Head of caudate nucleus (tissue), 42 donors: ENCODE measurements around the gene IQGAP3.
A peak's percentile ranks its signal among the peaks of the same experiment; 100 is the strongest.
"Not testable (repeated sequence)": the region's sequence is repeated elsewhere in the genome, so short reads cannot be mapped to it uniquely, and the experiment has no call there.

Source experiments
- DNase-seq, 42 donors: peaks; one replicate each; pipeline versions ENCODE4 v3.0.0 to v3.0.0-alpha.2; 2020 to 2021; ENCODE audit warnings: mixed read lengths in 7 of 42
- intact Hi-C: fragments of 100-400 bp; cut with DNase I; formaldehyde crosslinking; loops from one replicate; pipeline ENCODE4 v1.15.0; 2022

Gene IQGAP3

GRCh38 chr1:156582388-156583017 lies 10.1 kb upstream of the IQGAP3 start:
- intact Hi-C loops: no loop called here
- DNase-seq: no peak

GRCh38 chr1:156581661-156582387 lies 9.5 kb upstream of the IQGAP3 start:
- DNase-seq: peak in 9 of 42 donors; percentile 12 to 68 (median 28)
- intact Hi-C loops: no loop called here

GRCh38 chr1:156579472-156579871 lies 7.1 kb upstream of the IQGAP3 start, which contains the start of gene TTC24:
Gene TTC24, plus strand, starts transcription at chr1:156579723. Its CDS starts 1,642 bp downstream, at chr1:156581365.
- intact Hi-C loops: no loop called here
- no peak for DNase-seq

GRCh38 chr1:156578055-156578454 lies 5.7 kb upstream of the IQGAP3 start:
- DNase-seq: no peak
- intact Hi-C loops: no loop called here

GRCh38 chr1:156577550-156577949 lies 5.2 kb upstream of the IQGAP3 start:
- intact Hi-C loops: no loop called here
- no peak for DNase-seq

- intact Hi-C loops: no loop called here
These were observed 1.8 kb upstream of the IQGAP3 start for GRCh38 chr1:156574039-156574633.

GRCh38 chr1:156572663-156573018 lies 276 bp upstream of the IQGAP3 start:
- intact Hi-C loops: no loop called here

More at GRCh38 chr1:156574039-156574633, 1.8 kb upstream of the IQGAP3 start:
- DNase-seq: no peak

GRCh38 chr1:156571261-156571852 lies 1.0 kb downstream of the IQGAP3 start:
- intact Hi-C loops: no loop called here
- DNase-seq: no peak

More at GRCh38 chr1:156572663-156573018, 276 bp upstream of the IQGAP3 start:
- DNase-seq: no peak

GRCh38 chr1:156566436-156566835 lies 5.9 kb downstream of the IQGAP3 start:
- intact Hi-C loops: no loop called here
- no peak for DNase-seq

GRCh38 chr1:156565519-156565918 lies 6.8 kb downstream of the IQGAP3 start:
- no peak for DNase-seq
- intact Hi-C loops: no loop called here

GRCh38 chr1:156560585-156561163 lies 11.7 kb downstream of the IQGAP3 start:
- intact Hi-C loops: no loop called here
- peak in 1 of 42 donors; percentile 7 for DNase-seq

GRCh38 chr1:156559797-156560385 lies 12.5 kb downstream of the IQGAP3 start:
- peak in 1 of 42 donors; percentile 3 for DNase-seq
- intact Hi-C loops: no loop called here

GRCh38 chr1:156559086-156559796 lies 13.1 kb downstream of the IQGAP3 start:
- DNase-seq: no peak
- intact Hi-C loops: no loop called here

- intact Hi-C loops: no loop called here
- DNase-seq: peak in 1 of 42 donors; percentile 18
These were observed 16.0 kb downstream of the IQGAP3 start for GRCh38 chr1:156556354-156556753.

- DNase-seq: no peak
- intact Hi-C loops: no loop called here
These were observed 16.6 kb downstream of the IQGAP3 start for GRCh38 chr1:156555715-156556114.

- peak in 1 of 42 donors; percentile 17 for DNase-seq
- intact Hi-C loops: no loop called here
These were observed 17.4 kb downstream of the IQGAP3 start for GRCh38 chr1:156554971-156555370.

- intact Hi-C loops: no loop called here
- peak in 1 of 42 donors; percentile 14 for DNase-seq
These were observed 18.4 kb downstream of the IQGAP3 start for GRCh38 chr1:156553860-156554485.

- DNase-seq: peak in 36 of 42 donors; percentile 3 to 76 (median 32)
- intact Hi-C loops: not testable (repeated sequence)
These were observed 19.4 kb downstream of the IQGAP3 start for GRCh38 chr1:156552937-156553336.
